SU-DHL-6 (cell line): Measurements from ENCODE around the gene HPS5.
"Not testable (repeated sequence)": the region's sequence is repeated elsewhere in the genome, so short reads cannot be mapped to it uniquely, and the experiment has no call there.

ENCODE experiments used
- H2AFZ ChIP-seq: fragments of 200-600 bp; sonication (generic); 2 replicates; pipeline ENCODE4 v1.6.1; 2014; ENCODE audit warnings: low read depth, mild to moderate bottlenecking, moderate library complexity, mixed read lengths, antibody characterized with exemption, low read length; ENCODE audit not compliant: severe bottlenecking
- H3F3A ChIP-seq: fragments of 200-600 bp; shearing (Covaris generic); 2 replicates; pipeline ENCODE4 v1.6.0; 2016; ENCODE audit warnings: antibody characterized with exemption, mild to moderate bottlenecking; ENCODE audit not compliant: insufficient read depth
- H3K27ac ChIP-seq: fragments of 200-600 bp; sonication (generic); 2 replicates; pipeline ENCODE4 v1.5.1; 2016; ENCODE audit warnings: low read depth, mild to moderate bottlenecking, low read length, moderate library complexity, mixed read lengths
- H3K27me3 ChIP-seq: fragments of 200-600 bp; sonication (generic), shearing (Covaris generic); 2 replicates; pipeline ENCODE4 v1.6.0; 2014; ENCODE audit warnings: mild to moderate bottlenecking, low read length
- H3K36me3 ChIP-seq: fragments of 200-600 bp; sonication (generic); 2 replicates; pipeline ENCODE4 v1.6.1; 2014; ENCODE audit warnings: mild to moderate bottlenecking, low read length, mixed read lengths
- H3K4me2 ChIP-seq: fragments of 300-600, 200-600 bp; shearing (Covaris generic), sonication (generic); 2 replicates; pipeline ENCODE4 v1.6.0; 2014; ENCODE audit warnings: low read length, low read depth, mild to moderate bottlenecking; ENCODE audit not compliant: poor library complexity, severe bottlenecking
- H3K4me3 ChIP-seq: fragments of 200-600 bp; sonication (generic); 2 replicates; pipeline ENCODE4 v1.5.1; 2014; ENCODE audit warnings: antibody characterized with exemption, low read length, mild to moderate bottlenecking, mixed read lengths; ENCODE audit not compliant: insufficient read depth, poor library complexity, severe bottlenecking
- H3K79me2 ChIP-seq: fragments of 200-600 bp; sonication (generic); 2 replicates; pipeline ENCODE4 v1.6.1; 2014; ENCODE audit warnings: mild to moderate bottlenecking, low read length, moderate library complexity; ENCODE audit not compliant: insufficient read depth
- H3K9ac ChIP-seq: fragments of 200-600 bp; sonication (generic); 2 replicates; pipeline ENCODE4 v1.7.0; 2014; ENCODE audit warnings: mild to moderate bottlenecking, low read length
- H3K9me2 ChIP-seq: fragments of 200-600 bp; sonication (generic); replicated peaks from 2 replicates; pipeline ENCODE4 v1.6.1; 2014; ENCODE audit warnings: low read length; ENCODE audit not compliant: insufficient read depth
- H3K9me3 ChIP-seq: fragments of 200-600 bp; sonication (generic); 2 replicates; pipeline ENCODE4 v1.6.1; 2014; ENCODE audit warnings: low read length, mixed read lengths; ENCODE audit not compliant: insufficient read depth
- H4K20me1 ChIP-seq: fragments of 200-600 bp; sonication (generic); 2 replicates; pipeline ENCODE4 v1.6.1; 2014; ENCODE audit warnings: low read depth, mild to moderate bottlenecking, antibody characterized with exemption, low read length, moderate library complexity, mixed read lengths
- EZH2phosphoT487 ChIP-seq: fragments of 200-600 bp; sonication (generic), shearing (Covaris generic); conservative IDR thresholded peaks from 2 replicates; pipeline ENCODE4 v1.6.1; 2018; ENCODE audit warnings: mild to moderate bottlenecking, antibody characterized with exemption, low read length, moderate library complexity, mixed read lengths
- TF ChIP-seq, protein P1 (sequence below): fragments of 200-600 bp; sonication (generic); IDR thresholded peaks from one replicate; pipeline ENCODE4 v1.5.1; 2017; ENCODE audit warnings: antibody characterized with exemption, mild to moderate bottlenecking, low read length, moderate library complexity; ENCODE audit not compliant: insufficient read depth, poor library complexity, severe bottlenecking

The HPS5 gene

DNA sequence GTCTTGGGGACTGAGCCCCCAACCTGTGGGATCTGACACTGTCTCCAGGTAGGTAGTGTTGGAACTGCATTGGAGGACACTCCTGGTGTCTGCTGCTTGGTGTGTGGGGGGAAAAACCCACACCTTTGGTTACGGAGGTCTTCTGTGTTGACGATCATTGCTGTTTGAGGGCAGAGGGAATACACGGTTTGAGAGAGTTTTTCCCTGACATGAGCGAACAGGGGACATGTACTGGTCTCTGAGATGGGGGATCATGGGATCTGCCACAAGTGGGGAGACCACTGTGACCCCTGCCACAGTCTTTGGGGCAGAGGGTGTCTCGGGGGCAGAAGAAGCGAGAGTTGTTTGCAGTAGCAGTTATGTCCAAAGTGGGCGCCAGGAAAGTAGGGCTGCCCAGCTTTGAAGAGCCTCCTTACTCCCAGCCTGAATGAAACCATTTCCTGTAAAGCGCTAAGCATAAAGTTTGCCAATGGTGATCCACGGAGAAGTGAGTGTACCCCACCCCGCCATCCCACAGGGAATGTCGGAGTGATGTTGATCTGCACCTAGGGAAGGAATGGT lies 68.1 kb downstream of the HPS5 start:
- no peaks in the 10 kb centered on the region for H3K9me3 ChIP-seq
- no peaks in the 10 kb centered on the region for H3K79me2 ChIP-seq
- TF ChIP-seq, protein P1, sequence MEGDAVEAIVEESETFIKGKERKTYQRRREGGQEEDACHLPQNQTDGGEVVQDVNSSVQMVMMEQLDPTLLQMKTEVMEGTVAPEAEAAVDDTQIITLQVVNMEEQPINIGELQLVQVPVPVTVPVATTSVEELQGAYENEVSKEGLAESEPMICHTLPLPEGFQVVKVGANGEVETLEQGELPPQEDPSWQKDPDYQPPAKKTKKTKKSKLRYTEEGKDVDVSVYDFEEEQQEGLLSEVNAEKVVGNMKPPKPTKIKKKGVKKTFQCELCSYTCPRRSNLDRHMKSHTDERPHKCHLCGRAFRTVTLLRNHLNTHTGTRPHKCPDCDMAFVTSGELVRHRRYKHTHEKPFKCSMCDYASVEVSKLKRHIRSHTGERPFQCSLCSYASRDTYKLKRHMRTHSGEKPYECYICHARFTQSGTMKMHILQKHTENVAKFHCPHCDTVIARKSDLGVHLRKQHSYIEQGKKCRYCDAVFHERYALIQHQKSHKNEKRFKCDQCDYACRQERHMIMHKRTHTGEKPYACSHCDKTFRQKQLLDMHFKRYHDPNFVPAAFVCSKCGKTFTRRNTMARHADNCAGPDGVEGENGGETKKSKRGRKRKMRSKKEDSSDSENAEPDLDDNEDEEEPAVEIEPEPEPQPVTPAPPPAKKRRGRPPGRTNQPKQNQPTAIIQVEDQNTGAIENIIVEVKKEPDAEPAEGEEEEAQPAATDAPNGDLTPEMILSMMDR, result no peak
- TF ChIP-seq EZH2phosphoT487, result no peak
- no peak overlapping the region for H3K4me2 ChIP-seq
- no peak overlapping the region for H2AFZ ChIP-seq
- H3K9me2 ChIP-seq, result no peaks in the 10 kb centered on the region
- H3K27ac ChIP-seq, result no peak overlapping the region
- H3K4me3 ChIP-seq, result no peak overlapping the region
- H3F3A ChIP-seq, result no peaks in the 10 kb centered on the region
- H3K36me3 ChIP-seq, result no peaks in the 10 kb centered on the region
- no peaks in the 10 kb centered on the region for H4K20me1 ChIP-seq
- no peaks in the 10 kb centered on the region for H3K27me3 ChIP-seq
- H3K9ac ChIP-seq, result no peak overlapping the region

DNA sequence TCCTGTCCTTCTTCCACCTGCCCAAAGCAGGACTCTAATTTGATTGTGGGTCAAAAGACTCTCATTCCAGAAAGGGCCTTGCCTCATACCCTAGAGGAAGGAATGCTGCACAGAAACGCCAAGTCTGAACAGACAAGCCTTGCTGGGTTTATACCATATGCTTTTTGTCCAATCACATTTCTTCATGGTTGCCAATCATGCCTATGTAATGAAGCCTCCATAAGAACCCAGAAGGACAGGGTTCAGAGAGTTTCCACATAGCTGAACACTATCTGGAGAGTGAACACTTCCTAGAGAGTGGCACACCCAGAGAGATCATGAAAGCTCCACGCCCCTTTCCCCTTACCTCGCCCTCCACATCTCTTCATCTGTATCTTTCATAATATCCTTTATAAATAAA lies 68.7 kb downstream of the HPS5 start:
- Histone ChIP-seq H3K79me2 (no peaks in the 10 kb centered on the region), H3K9me2 (no peaks in the 10 kb centered on the region), H3K4me3 (no peak overlapping the region), H3F3A (no peaks in the 10 kb centered on the region), H3K36me3 (no peaks in the 10 kb centered on the region), H4K20me1 (no peaks in the 10 kb centered on the region), H3K4me2 (no peak overlapping the region), H3K9ac (no peak overlapping the region), H3K27ac (no peak overlapping the region), H3K9me3 (no peaks in the 10 kb centered on the region), H3K27me3 (no peaks in the 10 kb centered on the region), H2AFZ (no peak overlapping the region)
- TF ChIP-seq, protein P1, result no peak
- TF ChIP-seq EZH2phosphoT487, result no peak

DNA sequence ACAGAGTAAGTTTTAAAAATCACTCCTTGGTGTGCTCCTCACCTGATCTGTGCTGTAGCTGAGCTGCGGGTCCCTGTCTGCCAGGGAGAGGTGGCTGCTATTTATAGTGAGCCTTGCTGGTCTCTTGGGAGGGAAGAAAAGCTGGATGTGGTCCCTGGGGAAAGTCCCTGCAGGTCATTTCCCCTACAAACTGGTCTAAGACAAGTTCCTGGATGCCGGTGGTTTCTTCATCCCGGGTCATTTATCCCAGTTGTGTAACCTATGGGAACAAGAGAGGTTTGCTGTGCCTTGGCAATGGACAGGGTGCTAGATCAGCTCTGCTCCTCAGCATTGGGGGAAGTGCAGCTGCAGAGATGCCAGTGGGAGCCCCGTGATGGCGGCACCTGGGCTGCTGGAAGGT lies 73.4 kb downstream of the HPS5 start, which contains the start of gene SAA2:
TSS of gene SAA2 (minus strand) at position 108 of the 400 bp plus-strand sequence. CDS start 657 bp downstream, outside the sequence.
- Histone ChIP-seq H3K36me3 (no peaks in the 10 kb centered on the region), H2AFZ (no peak within 1 kb of the TSS), H3K9me2 (no peaks in the 10 kb centered on the region), H3K9me3 (no peaks in the 10 kb centered on the region), H3K9ac (no peak within 1 kb of the TSS), H3K4me3 (no peak within 1 kb of the TSS), H3K4me2 (no peak within 1 kb of the TSS), H3F3A (no peaks in the 10 kb centered on the region), H3K27me3 (no peaks in the 10 kb centered on the region), H3K79me2 (no peaks in the 10 kb centered on the region), H4K20me1 (no peaks in the 10 kb centered on the region), H3K27ac (no peak within 1 kb of the TSS)
- TF ChIP-seq, protein P1, result no peak
- no peak for TF ChIP-seq EZH2phosphoT487

DNA sequence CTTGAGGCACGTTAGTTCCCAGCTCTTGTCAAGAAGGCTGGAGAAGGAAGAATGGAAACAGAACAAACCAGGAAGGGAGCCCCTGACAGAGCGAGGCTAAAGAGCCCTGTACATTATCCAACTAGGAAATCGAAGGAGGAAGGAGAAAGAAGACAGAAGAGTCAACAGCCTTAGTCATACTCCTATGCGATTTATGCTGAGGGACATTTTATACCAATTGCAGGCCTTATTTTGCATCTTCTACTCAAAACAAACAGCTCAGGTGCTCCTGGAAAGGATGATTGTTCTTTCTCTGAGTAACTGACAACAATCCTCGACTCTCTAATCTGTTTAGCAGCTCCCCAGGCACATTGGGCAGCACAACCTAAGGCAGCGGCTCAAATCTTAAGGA lies 74.8 kb downstream of the HPS5 start:
- not testable (repeated sequence) for H3K9ac ChIP-seq, H3K79me2 ChIP-seq, H3K36me3 ChIP-seq, H3K27me3 ChIP-seq, H3F3A ChIP-seq, H3K9me2 ChIP-seq, H3K4me3 ChIP-seq, H2AFZ ChIP-seq, H3K9me3 ChIP-seq, H3K4me2 ChIP-seq, H3K27ac ChIP-seq, H4K20me1 ChIP-seq

DNA sequence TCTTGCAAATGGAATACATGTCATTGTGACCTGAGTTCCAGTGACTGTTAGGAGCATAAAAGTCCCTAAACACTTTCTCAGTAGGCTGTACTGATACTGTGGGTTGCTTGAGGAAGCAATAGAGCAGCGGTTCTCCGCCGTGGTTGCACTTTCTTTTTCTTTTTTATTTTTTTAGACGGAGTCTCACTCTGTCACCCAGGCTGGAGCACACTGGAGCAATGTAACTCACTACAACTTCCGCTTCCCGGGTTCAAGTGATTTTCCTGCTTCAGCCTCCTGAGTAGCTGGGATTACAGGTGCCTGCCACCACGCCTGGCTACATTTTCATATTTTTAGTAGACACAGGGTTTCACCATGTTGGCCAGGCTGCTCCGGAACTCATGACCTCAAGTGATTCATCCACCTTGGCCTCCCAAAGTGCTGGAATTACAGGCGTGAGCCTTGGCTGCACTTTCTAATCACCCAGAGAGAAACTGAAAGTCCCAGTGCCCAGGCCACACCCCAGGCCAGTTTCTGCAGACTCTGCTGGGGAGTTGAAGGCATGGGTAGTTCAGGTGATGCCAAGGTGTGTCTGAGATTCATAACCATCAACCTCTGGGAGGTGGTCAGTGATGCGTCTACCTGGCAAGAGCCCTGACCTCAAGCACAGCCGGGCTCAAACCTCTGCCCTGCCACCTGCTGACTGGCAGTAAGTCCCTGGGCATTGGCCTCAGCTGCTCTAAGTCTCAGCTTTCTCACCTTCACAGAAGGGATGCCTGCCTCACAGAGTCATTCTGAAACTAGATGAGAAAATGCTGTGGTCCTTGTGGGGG lies 75.4 kb downstream of the HPS5 start:
- not testable (repeated sequence) for H3K36me3 ChIP-seq, H3K27me3 ChIP-seq, H3K9ac ChIP-seq, H3K9me3 ChIP-seq, H3F3A ChIP-seq, H2AFZ ChIP-seq, H3K9me2 ChIP-seq, H3K4me3 ChIP-seq, H3K4me2 ChIP-seq, H4K20me1 ChIP-seq, H3K79me2 ChIP-seq, H3K27ac ChIP-seq
